Measurements from ENCODE around the gene DOCK8.

DNA sequence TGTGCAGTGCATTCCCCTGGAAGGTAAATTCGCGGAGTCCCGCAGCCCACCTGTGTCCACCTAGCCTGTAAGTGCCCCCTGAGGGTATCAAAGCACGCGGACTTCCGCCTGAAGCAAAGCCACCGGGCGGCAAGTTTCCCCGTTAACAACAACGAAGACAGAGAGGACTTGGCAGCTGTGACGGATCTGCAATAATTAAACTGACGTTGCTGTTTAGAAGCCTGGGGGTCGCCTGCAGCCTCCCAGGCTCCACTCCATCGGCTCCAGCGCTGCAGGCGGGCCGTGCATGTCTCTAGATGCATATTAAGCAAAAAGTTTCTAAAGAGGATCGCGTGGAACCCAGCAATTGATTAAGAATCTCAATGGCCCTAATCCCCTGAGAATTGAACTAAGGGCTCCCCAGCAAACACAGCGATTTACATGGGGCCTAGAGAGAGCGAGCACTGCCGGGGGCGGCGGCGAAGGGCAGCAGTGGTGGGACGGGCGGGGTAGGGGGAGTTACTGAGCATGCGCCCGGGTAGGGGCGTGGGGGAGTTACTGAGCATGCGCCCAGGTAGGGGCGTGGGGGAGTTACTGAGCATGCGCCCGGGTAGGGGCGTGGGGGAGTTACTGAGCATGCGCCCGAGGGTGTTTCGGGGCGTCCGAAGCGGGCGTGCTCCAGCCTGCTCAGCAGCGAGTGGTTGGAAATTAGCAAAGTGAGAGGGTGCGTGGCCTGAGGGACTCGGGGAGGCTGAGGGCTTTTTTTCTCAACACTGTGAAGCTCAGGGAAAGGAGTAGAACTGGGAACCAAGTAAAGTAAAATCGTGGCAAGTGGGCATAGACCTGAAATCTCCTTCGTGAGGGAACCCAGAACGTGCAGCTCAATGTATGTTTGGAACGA, 255.2 kb downstream of the DOCK8 start:
- TF ChIP-seq, protein P1, sequence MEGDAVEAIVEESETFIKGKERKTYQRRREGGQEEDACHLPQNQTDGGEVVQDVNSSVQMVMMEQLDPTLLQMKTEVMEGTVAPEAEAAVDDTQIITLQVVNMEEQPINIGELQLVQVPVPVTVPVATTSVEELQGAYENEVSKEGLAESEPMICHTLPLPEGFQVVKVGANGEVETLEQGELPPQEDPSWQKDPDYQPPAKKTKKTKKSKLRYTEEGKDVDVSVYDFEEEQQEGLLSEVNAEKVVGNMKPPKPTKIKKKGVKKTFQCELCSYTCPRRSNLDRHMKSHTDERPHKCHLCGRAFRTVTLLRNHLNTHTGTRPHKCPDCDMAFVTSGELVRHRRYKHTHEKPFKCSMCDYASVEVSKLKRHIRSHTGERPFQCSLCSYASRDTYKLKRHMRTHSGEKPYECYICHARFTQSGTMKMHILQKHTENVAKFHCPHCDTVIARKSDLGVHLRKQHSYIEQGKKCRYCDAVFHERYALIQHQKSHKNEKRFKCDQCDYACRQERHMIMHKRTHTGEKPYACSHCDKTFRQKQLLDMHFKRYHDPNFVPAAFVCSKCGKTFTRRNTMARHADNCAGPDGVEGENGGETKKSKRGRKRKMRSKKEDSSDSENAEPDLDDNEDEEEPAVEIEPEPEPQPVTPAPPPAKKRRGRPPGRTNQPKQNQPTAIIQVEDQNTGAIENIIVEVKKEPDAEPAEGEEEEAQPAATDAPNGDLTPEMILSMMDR (IDR thresholded peaks at IDR 0.05; ENCODE audit: low read length) = no peak
- TF ChIP-seq EZH2 (optimal IDR thresholded peaks at IDR 0.05; ENCODE audit: low read depth, low read length) (no peak), EZH2phosphoT487 (IDR thresholded peaks at IDR 0.05; ENCODE audit: low read length) (no peak)
